HG03521 (cell line): Measurements from ENCODE around the gene OPTC.
"Not testable (repeated sequence)": the region's sequence is repeated elsewhere in the genome, so short reads cannot be mapped to it uniquely, and the experiment has no call there.

Experiments used
- ATAC-seq: cut with Tn5 transposase; IDR thresholded peaks from one replicate; pipeline ENCODE4 v1.9.1; 2021; ENCODE audit warnings: mild to moderate bottlenecking, moderate library complexity; ENCODE audit not compliant: unreplicated experiment

The OPTC gene

DNA sequence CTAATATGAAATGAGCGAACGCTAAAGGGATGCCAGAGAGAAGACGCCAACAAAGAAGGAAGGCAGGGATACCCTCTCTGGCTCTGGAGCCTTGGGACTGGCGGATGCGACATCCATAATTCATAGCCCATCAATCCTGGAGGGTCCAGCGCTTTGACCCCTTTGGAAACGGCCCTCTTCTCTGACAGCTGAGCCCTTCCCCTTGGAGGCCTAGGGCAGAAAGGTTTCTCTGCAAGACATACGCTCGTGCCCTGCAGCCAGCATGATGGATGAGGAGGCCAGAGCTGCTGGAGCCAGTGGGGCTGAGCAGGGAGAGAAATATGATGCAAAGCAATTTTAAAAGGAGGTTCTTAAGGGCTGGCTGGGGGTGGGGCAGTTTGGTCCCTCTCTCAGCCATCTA is 22.2 kb downstream of the OPTC start:
- ATAC-seq: no peak

DNA sequence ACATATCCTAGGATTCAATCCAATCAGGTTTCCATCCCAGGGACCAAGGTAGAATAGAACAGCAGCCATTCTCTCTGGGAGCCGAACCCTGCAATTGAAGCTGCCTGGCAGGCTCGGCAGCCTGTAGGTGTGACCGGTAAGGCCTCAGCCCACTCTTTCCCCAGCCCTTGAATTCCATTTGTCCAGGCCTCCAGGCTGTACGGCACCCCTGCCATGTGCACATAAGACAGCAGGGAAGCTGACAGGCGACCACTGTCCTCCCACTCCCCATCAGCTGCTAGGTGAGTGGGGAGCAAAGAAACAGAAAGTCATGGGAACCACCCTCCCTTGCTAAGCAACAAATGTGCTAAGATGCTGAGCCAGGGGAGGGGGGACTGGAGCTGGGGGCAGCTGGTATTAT is 23.0 kb downstream of the OPTC start:
- ATAC-seq: no peak

DNA sequence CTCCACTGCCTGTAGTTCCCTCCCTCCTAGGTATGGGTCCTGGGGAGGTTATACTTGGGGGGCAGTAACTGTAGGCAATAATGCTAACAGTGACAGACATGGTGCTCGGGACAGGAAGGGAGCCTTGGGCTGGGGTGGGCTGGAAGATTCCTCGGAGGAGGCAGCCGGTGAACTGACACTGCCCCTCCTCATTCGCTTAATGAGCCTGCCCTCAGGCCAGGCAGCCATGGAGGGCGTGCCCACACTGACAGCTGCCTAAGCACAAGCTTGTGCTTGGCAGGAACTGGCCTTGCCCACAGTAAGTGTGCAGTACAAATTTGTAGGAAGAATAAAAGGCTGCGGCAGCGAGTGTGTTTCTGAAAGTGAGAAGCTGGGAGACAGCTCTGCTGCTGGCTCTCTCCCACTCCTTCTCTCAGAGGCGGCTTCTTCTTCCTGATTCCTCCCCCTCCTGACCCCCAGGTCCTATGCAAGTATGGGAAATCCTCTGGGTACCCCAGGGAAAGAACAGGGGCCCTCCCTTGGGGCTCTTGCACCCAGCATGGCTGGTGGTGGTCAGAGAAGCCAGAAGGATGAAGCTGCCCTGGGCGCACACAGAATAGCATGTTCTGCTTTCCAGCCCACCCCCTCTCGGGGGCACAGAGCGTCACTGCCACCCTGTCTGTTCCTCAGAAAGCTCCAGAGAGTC is 23.6 kb downstream of the OPTC start:
- ATAC-seq: no peak

DNA sequence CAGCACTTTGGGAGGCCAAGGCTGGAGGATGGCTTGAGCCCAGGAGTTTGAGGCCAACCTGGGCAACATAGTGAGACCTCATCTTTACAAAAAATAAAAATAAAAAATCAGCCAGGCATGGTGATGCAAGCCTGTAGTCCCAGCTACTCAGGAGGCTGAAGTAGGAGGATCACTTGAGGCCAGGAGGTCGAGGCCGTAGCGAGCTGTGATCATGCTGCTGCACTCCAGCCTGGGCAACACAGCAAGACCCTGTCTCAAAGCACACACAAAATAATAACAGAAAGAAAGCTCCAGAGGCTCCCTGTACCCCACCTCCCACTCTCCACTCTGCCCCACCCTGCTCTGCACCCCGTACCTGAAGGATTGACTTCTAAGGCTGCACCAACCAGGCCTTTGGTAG is 24.2 kb downstream of the OPTC start:
- ATAC-seq: not testable (repeated sequence)

DNA sequence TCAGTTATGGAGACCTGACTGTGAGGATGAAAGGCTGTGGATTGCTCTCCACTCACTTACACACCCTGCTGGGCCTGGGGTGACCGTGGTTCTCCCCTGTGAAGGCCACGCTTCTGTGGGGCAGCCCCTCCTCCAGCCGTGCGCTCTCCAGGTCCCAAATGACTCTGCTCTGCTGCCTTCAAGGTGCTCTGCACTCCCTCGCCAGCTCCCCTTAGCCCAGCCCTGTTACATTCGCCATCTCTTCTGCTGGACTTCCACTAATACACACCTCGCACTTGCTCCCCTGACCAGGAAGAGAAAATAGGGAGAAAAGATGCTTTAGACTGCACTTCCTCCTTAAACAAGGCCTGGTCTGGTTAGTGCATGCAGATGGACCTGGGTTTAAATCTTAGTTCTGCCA is 24.6 kb downstream of the OPTC start:
- no peak for ATAC-seq

DNA sequence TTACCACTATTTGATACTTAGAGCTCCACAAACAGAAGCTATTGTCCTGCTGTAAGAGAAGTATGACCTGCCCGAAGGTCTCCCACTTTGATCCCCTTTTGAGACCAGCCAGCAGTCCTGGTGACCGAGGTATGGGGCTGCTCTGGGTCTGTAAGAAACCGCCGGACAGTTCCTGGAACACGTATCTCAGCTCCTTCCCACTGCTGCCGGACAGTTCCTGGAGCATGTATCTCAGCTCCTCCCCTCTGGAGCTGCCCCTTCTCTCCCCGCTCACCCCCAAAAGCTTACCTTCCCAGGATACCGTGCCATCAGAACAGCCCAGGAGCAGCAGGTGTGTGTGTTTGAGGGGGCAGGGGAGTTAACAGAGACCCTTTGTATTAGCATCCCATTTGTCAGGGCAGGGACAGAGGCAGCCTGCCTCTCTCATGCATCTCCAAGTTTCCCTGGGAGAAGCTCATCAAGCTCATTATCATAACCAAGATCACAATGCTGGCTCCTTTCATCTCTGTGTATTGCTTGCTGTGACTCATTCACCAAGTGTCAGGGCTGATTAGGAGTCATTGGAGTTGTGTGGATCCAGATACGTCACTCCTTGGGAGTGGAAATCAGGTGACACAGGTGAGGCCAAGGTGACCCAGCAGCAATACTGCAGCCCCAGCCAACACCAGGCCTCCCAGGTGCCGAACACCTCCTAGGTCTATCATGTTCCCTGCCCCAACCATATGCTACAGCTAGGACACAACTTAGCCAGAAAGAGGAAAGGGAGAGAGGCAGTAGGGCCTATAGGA is 25.3 kb downstream of the OPTC start:
- no peak for ATAC-seq

DNA sequence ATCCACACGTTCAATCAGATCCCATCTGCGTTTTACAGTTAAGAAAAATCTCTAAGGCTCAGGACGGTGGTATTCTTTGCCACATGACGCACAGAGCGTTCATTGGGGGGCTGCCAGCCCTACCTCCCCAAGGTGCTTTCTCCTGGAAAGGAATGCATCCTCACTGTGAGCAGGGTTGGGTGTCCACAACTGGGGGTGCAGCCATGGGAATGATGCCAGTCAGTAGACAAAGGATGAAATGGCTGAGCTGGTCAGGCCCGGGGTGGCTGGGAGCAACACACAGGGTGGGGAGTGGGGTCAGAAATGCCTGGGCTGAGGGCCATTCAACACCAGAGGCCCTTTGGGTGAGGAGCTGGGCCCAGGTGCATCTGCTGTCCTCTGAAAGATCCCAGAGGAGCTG is 25.9 kb downstream of the OPTC start:
- no peak for ATAC-seq

DNA sequence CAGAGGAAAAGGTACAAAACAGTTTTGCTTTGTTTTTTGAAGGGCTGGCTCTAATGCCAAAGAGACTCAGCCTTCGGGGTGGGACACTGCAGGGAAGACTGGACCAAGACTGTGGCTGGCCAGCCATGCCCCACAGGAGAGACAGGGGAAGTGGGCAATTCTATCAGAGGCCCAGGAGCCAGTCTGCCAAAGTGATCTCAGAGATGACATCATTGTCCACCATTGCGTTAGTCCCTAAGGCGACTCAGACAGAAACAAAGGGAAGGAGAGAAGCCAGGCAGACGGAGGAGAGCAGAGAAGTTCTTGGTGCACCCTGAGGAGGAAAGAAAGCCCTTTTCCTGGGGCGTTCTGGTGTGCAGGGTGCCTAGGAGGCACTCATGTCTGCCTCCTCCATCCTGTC is 26.4 kb downstream of the OPTC start:
- ATAC-seq: no peak

DNA sequence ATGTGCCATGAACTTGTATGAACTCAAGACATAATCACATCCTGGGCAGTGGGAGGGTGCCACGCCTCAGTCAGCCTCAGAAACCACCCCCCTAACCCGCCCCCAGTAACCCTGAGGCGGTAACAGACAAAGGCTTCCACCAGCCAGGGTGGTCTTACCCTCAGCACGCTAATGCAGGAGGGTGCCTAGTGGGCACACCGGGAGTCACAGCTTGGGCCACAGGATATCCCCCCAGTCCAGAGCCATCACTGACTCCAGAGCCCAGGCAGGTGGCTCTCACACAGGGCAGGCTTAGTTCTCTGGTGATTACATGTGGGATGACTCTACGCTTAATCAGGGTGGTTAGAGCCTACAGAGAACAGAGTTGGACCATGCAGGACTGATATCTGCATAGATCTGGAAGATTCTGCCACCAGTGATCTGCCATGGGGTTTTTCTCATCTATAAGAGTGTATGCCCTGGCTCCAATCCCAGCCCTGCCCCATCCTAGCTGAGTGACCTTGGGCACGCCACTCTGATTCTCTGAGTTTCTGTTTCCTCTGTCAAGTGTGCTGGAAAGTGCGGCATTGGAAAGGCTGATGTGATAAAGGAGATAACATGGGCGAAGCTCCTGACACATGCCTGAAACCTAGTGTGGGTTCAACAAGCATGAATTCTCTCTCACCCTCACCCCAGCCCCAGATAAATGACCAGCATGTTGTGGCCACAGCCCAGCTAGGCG is 27.3 kb downstream of the OPTC start:
- no peak for ATAC-seq

DNA sequence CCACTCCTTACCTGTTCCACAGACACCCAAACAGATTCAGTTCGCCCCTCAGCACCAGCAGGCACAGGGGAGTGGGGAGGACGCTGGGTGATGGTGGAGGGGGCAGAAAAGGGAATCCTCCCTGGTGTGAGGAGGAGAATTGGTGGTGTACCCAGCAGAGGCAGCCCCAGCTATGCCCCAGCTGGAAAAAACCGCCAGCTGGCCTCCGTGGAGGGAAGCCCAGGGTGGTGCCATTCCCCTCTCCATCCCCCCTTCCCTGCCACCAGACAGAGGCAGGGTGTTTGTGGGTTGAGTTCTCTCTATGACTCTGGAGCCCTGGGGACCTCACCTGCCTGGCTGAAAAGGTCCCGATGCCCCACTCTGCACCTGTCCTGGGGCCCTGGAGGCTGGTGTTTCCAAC is 27.9 kb downstream of the OPTC start:
- ATAC-seq: no peak

DNA sequence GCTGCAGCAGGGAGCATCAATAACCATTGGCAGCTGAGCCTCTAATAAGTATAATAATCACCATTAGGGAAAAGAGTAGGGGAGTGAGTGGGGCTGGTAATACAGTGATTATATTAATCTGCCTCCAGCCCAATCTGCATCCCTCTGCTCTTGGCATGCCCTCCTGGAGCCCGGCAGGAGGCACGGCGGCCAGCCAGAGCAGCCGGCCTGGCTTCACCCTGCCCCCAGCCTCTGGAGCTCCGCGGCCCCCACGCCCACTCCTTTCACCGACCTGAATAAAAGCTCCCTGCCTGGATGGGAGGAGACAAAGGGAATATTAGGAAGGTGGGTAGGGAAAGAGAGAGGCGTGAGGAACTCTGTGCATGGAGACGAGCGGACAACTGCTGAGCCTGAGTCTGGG is 28.3 kb downstream of the OPTC start:
- no peak for ATAC-seq

DNA sequence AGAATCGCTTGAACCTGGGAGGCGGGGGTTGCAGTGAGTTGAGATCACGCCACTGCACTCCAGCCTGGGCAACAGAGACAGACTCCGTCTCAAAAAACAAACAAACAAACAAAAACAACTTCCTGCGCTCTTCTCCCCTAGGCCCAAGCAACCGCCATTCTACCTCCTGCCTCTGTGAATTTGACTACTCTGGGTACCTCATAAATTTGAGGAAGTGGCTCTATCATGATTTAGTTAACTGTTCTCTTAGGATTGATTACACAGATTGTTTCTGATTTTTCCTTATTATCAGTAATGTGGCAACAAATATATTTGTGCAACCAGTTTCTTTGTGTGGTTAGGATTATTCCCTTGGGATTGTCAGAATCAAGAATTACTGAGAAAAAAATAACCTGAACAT is 29.7 kb downstream of the OPTC start:
- no peak for ATAC-seq

DNA sequence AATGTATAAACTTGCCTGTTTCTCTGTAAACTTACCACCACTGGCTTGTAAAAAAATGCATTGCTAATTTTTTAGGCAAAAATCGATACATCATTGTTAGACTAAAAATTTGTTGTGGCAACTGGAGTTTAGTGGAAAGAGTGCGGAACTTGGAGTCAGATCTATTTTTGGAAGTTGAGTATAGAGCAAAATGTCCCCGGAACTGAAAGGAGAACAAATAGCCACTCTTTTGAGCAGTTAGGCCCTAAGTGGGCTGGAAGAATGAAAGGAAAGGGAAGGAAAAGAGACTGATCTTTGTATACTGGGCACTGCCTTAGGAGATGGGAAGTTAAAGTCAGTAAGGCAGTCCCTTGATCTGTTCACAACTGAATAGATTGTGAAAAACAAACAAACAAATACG is 30.2 kb downstream of the OPTC start:
- ATAC-seq: no peak

DNA sequence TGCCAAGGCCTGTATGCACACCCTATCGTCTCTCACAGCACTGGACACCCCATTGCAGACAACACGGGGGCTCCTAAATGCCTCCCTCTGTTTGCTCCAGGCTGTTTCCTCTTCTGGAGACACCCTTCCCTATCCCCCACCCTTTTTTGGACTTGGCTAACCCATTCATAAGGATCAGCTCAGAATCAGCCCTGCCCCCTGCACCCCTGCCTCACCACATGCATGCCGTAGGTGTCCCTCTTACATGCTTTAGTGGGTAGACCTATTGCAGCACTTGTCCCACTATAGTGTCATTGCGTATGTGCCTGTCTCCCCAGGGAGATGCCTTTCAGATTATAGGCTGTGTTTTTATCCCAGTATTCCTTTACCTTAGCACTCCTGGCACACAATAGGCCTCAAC is 30.9 kb downstream of the OPTC start:
- ATAC-seq: no peak

DNA sequence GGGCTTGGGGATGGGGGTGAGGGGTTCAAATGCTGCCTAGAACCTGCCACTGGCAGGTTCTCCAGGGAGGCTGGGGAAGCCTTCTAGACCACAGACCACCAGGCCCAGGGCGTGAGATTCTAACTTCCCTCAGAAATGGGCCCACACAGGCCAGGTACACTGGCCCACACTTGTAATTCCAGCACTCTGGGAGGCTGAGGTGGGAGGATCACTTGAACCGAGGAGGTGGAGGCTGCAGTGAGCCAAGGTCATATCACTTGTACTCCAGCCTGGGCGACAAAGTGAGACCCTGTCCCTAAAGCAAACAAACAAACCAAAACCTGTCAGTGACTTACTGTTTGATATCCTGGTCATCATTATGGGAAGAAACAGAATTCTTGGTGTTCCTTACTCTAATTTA is 31.7 kb downstream of the OPTC start:
- no peak for ATAC-seq

DNA sequence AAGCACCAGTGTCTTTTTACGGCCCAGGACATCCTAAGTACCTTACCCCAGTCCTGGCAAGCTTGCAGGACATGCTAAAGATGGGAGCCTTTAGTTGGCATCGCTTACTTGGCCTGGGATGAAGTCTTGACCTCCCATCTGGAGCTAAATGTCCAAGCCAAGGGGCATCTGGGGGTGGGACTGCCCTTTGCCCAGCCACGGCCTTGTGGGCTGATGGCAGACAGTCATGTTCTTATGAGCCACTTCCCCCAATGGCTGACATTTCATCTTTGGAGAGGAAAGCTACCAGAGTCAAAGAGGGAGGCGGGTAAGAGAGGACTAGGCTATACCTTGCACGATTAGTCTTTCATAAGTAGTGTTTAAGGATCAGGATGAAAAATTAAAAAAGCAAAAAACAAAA is 32.2 kb downstream of the OPTC start:
- ATAC-seq: no peak

DNA sequence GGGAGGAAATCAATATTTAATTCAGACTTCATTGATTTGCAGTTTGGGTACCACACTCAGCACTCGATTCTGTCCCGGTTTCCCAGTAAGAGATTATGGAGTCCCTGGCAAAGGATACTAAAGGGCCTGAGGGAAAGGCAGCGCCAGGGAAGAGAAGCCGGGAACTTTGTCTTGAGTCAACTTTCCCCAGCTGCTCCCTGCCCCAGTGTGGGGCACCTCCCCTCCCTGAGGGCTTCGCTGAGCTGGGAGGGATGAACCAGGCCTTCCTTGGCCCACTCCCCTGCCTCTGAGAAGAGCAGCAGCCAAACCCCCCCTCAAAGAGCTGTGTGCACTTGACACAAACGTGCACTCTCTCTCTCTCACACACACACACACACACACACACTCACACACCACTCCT is 32.6 kb downstream of the OPTC start:
- no peak for ATAC-seq

DNA sequence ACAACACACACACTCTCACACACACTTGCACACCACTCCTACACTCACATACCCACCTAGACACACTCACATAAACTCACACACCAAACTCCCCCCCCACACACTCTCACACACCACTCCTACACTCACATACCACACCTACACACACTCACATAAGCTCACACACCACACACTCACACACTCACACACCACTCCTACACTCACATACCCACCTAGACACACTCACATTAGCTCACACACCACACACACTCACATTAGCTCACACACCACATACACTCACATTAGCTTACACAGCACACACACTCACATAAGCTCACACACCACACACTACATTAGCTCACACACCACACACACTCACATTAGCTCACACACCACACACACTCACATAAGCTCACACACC is 33.1 kb downstream of the OPTC start:
- no peak for ATAC-seq

DNA sequence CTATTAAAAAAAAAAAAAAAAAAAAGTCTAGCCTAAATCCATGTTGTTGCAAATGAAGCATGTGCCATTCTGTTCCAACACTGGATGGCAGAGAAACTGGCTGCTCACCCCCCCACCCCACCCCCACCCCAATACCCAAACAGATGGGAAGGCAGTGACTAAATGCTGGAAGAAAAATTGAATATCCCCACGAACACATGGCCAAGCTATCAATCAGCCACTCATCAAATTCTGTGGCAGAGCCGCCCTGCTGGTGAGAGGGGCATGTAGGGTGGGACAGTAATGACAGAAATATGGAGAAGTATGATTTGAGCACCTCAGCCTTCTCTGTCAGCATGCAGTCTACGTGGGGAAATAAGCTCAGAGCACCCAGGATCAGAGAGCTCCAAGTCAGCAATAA is 34.1 kb downstream of the OPTC start:
- ATAC-seq: no peak

DNA sequence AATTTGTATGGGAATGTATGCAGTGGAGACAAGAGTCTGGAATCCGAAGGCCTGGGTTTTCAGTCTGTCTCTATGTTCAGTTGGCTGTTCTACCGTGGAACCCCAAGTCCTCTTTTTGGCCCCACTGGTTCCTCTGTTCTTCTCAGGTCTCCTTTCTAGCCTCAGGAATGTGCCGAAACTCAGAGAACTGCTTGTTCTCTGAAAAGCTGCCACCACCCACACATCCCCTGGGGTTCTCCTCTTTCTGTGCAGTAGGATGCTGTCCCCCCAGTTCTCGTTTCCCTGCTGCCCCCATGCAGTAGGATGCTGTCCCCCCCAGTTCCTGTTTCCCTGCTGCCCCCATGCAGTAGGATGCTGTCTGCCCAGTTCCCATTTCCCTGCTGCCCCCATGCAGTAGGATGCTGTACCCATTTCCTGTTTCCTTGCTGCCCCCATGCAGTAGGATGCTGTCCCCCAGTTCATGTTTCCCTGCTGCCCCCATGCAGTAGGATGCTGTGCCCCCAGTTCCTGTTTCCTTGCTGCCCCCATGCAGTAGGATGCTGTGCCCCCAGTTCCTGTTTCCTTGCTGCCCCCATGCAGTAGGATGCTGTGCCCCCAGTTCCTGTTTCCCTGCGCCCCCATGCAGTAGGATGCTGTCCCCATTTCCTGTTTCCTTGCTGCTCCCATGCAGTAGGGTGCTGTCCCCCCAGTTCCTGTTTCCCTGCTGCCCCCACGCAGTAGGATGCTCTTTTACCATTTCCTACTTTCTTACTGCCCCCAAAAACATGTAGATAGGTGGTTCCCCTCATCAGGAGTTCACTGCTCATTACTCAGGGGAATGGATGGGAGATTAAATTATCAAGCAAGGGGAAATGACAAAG is 35.3 kb downstream of the OPTC start:
- no peak for ATAC-seq

DNA sequence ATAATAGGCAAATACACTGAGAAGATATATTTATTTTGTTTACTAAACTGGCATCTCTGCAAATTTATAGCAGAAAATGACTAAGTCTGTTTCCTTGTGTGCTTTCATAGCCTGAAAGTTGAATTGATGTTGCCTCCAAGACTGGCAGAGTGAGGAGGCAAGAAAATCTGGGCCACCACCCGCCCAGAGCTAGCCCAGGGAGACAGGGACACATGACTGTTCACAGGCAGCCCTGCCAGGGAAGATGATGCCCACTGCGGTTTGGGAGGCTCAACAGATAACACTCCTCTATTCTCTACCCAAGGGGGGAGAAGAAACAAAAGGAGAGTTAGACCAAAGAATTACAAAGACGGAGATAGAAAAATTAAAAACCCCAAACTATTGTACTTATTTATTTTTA is 37.1 kb downstream of the OPTC start:
- no peak for ATAC-seq
